K562 (cell line): Measurements from ENCODE around the gene STX1B. TPM values are rescaled to one million over a fixed set of nuclear protein-coding genes. Genes with fewer than 3 reads are reported as not detected.

Source experiments
- CBX8 ChIP-seq: fragments of 200-600 bp; sonication (generic); IDR thresholded peaks from 2 replicates; pipeline ENCODE4 v1.6.1; 2012; ENCODE audit warnings: borderline replicate concordance, mixed run types, low read depth, mild to moderate bottlenecking, moderate library complexity, mixed read lengths, low read length, control low read depth, inconsistent platforms; ENCODE audit not compliant: poor library complexity, severe bottlenecking; ENCODE audit errors: extremely low read depth
- ETV6 ChIP-seq, 3 experiments: fragments of 150-350 bp in 1 of 3; sonication (generic) in 1 of 3; formaldehyde crosslinking in 1 of 3; IDR thresholded peaks; 2 replicates each; pipeline versions ENCODE4 v1.6.1 to v1.8.0; 2014 to 2022; ENCODE audit warnings: borderline replicate concordance in 2 of 3, low read depth in 2 of 3, antibody characterized with exemption in 1 of 3, low read length in 1 of 3, mild to moderate bottlenecking in 1 of 3, missing genetic modification reagents in 1 of 3
- FOXP1 ChIP-seq: sonication (generic); formaldehyde crosslinking; IDR thresholded peaks from 2 replicates; pipeline ENCODE4 v1.8.0; 2022; ENCODE audit warnings: mild to moderate bottlenecking, missing genetic modification reagents
- GTF2A2 ChIP-seq: IDR thresholded peaks from 2 replicates; pipeline ENCODE4 v1.6.1; 2016; ENCODE audit warnings: mild to moderate bottlenecking, missing genetic modification characterization, missing compliant biosample characterization
- MYBL2 ChIP-seq, 2 experiments: fragments of 450-650 bp in 1 of 2; sonication (generic) in 1 of 2; formaldehyde crosslinking in 1 of 2; IDR thresholded peaks; 2 replicates each; pipeline versions ENCODE4 v1.6.1 to v1.8.1; 2017 to 2022; ENCODE audit warnings: borderline replicate concordance in 1 of 2, inconsistent platforms in 1 of 2, low read depth in 1 of 2, mild to moderate bottlenecking in 1 of 2, missing genetic modification reagents in 1 of 2, moderate library complexity in 1 of 2
- MYNN ChIP-seq, 2 experiments: sonication (generic); formaldehyde crosslinking in 1 of 2; IDR thresholded peaks; 2 replicates each; pipeline versions ENCODE4 v1.5.0 to v1.6.1; 2016 to 2020; ENCODE audit warnings: antibody characterized with exemption in 1 of 2, missing genetic modification reagents in 1 of 2
- NFE2 ChIP-seq: IDR thresholded peaks from 2 replicates; pipeline ENCODE4 v1.6.1; 2014; ENCODE audit warnings: antibody characterized with exemption, low read depth
- NR0B1 ChIP-seq: fragments of 450-650 bp; IDR thresholded peaks from one replicate; pipeline ENCODE4 v1.6.1; 2018; ENCODE audit warnings: mild to moderate bottlenecking, moderate library complexity; ENCODE audit not compliant: partially characterized antibody
- PHF8 ChIP-seq: fragments of 200-600 bp; sonication (generic); IDR thresholded peaks from 2 replicates; pipeline ENCODE4 v1.6.1; 2012; ENCODE audit warnings: mixed run types, mild to moderate bottlenecking, inconsistent platforms, low read length, moderate library complexity, borderline replicate concordance
- POLR3G ChIP-seq: IDR thresholded peaks from 2 replicates; pipeline ENCODE4 v1.6.1; 2011; ENCODE audit not compliant: insufficient read length, insufficient replicate concordance; ENCODE audit errors: extremely low read depth
- PTBP1 ChIP-seq: fragments of 200-400 bp; formaldehyde crosslinking; IDR thresholded peaks from 2 replicates; pipeline ENCODE4 v1.6.1; 2017; ENCODE audit warnings: low read depth, low read length
- TAF15 ChIP-seq: fragments of 200-400 bp; formaldehyde crosslinking; IDR thresholded peaks from 2 replicates; pipeline ENCODE4 v1.6.1; 2017; ENCODE audit warnings: mild to moderate bottlenecking, low read depth, low read length, moderate library complexity
- UBTF ChIP-seq, 2 experiments: IDR thresholded peaks; 2 replicates each; pipeline ENCODE4 v1.6.1; 2012; ENCODE audit warnings: improper control_type of control experiment in 2 of 2, low read depth in 2 of 2, low read length in 2 of 2, borderline replicate concordance in 1 of 2
- ZEB2 ChIP-seq: fragments of 450-650 bp; IDR thresholded peaks from 2 replicates; pipeline ENCODE4 v1.6.1; 2016
- ZMIZ1 ChIP-seq, 2 experiments: fragments of 150-350 bp in 1 of 2; IDR thresholded peaks; 2 replicates each; pipeline ENCODE4 v1.6.1; 2012 to 2016; ENCODE audit warnings: low read depth in 2 of 2, low read length in 2 of 2, mild to moderate bottlenecking in 1 of 2, moderate library complexity in 1 of 2
- ZNF133 ChIP-seq: fragments of 250-450 bp; sonication (Bioruptor Pico); IDR thresholded peaks from 2 replicates; pipeline ENCODE4 v1.4.0; 2020; ENCODE audit warnings: mild to moderate bottlenecking
- ZNF224 ChIP-seq: sonication (generic); formaldehyde crosslinking; IDR thresholded peaks from 2 replicates; pipeline ENCODE4 v1.8.0; 2022; ENCODE audit warnings: mild to moderate bottlenecking, missing genetic modification reagents
- ZNF436 ChIP-seq: fragments of 250-450, 450-650 bp; sonication (Bioruptor Pico); formaldehyde crosslinking; IDR thresholded peaks from 2 replicates; pipeline ENCODE4 v1.7.0; 2020; ENCODE audit warnings: mild to moderate bottlenecking
- ZNF586 ChIP-seq: fragments of 450-650 bp; formaldehyde crosslinking; conservative IDR thresholded peaks from 2 replicates; pipeline ENCODE4 v1.4.0; 2020; ENCODE audit warnings: mild to moderate bottlenecking, moderate library complexity
- ZNF764 ChIP-seq: fragments of 250-450 bp; sonication (Bioruptor Pico); IDR thresholded peaks from 2 replicates; pipeline ENCODE4 v1.4.0; 2020; ENCODE audit warnings: low read depth, mild to moderate bottlenecking, moderate library complexity
- polyA plus RNA-seq, 8 experiments: library from polyadenylated mRNA; depleted of rRNA in 4 of 8; stranded (reverse) in 5 of 8; unstranded in 3 of 8; fragments of >200 nt; fragmentation: Nextera tagmentation in 2 of 8; fragmentation: Illumina TruSeq in 1 of 8; extraction: Ambion mirVana in 2 of 8; extraction: Trizol in 1 of 8; gene quantifications; 2 replicates each; pipeline versions ENCODE4 v1.2.1 to v1.2.3, GENCODE V29; 2011 to 2014; ENCODE audit warnings: inconsistent platforms in 1 of 8, missing spikeins in 1 of 8
- total RNA-seq, 7 experiments: library from RNA; depleted of rRNA in 6 of 7; stranded (reverse); fragments of >200 nt in 6 of 7; fragmentation: Illumina TruSeq in 2 of 7; extraction: Trizol in 2 of 7; gene quantifications; 2 replicates each; pipeline versions ENCODE4 v1.2.1 to v1.2.3, GENCODE V29; 2011 to 2021; ENCODE audit warnings: low replicate concordance in 1 of 7

STX1B gene
- total and polyA plus RNA-seq, 9 of the 15 experiments (the other 6 are each of a cell fraction or from before 2014, with no cell fraction given), result 0.07 to 2.5 (median 0.86) TPM

- TF ChIP-seq ETV6 (IDR thresholded peaks at IDR 0.05; ENCODE audit: borderline replicate concordance in 1 of 2, low read depth in 2 of 2, low read length in 1 of 2), result no peak
- TF ChIP-seq ETV6 (CRISPR knock-in tag; IDR thresholded peaks at IDR 0.05; ENCODE audit: borderline replicate concordance), result no peak
- TF ChIP-seq NR0B1, result no peak
- no peak for TF ChIP-seq MYBL2 (IDR thresholded peaks at IDR 0.05; ENCODE audit: low read depth)
- TF ChIP-seq MYBL2 (CRISPR knock-in tag; IDR thresholded peaks at IDR 0.05; ENCODE audit: borderline replicate concordance), result no peak
- no peak for TF ChIP-seq CBX8
- no peak for TF ChIP-seq ZNF586 (CRISPR knock-in tag)
- TF ChIP-seq PHF8, result no peak
- no peak for TF ChIP-seq ZEB2
- no peak for TF ChIP-seq POLR3G
- no peak for TF ChIP-seq TAF15
- TF ChIP-seq NFE2, result no peak
- no peak for TF ChIP-seq GTF2A2 (tag)
- no peak for TF ChIP-seq FOXP1
- TF ChIP-seq ZNF133 (CRISPR knock-in tag), result no peak
- no peak for TF ChIP-seq UBTF (IDR thresholded peaks at IDR 0.05; ENCODE audit: borderline replicate concordance in 1 of 2, low read depth in 2 of 2, low read length in 2 of 2)
- no peak for TF ChIP-seq PTBP1
- no peak for TF ChIP-seq ZMIZ1 (IDR thresholded peaks at IDR 0.05; ENCODE audit: low read depth in 2 of 2, low read length in 2 of 2)
- TF ChIP-seq ZNF224 (CRISPR knock-in tag), result no peak
- TF ChIP-seq ZNF436 (CRISPR knock-in tag), result no peak
- no peak for TF ChIP-seq ZNF764 (CRISPR knock-in tag)
- peak; percentile 21; the same call in 1 of the 2 replicates for TF ChIP-seq MYNN (IDR thresholded peaks at IDR 0.05)
- TF ChIP-seq MYNN (CRISPR knock-in tag; IDR thresholded peaks at IDR 0.05), result no peak
Observed at GRCh38 chr16:30953511-30954124, 56.8 kb downstream of the STX1B start (continued).
